Karpas-422 (cell line): ENCODE measurements around the gene DAB1. TPM values are rescaled to one million over a fixed set of nuclear protein-coding genes. Genes with fewer than 3 reads are reported as not detected.

Experiments used
- DNase-seq: peaks from one replicate; pipeline ENCODE4 v3.0.0-alpha.2; 2015
- H2AFZ ChIP-seq: fragments of 200-600 bp; sonication (generic); 2 replicates; pipeline ENCODE4 v1.6.1; 2014; ENCODE audit warnings: antibody characterized with exemption, low read length, mixed read lengths
- H3K27ac ChIP-seq: fragments of 200-600 bp; sonication (generic); 2 replicates; pipeline ENCODE4 v1.5.1; 2014; ENCODE audit warnings: mild to moderate bottlenecking, low read length, moderate library complexity
- H3K27me3 ChIP-seq: fragments of 200-600 bp; sonication (generic); 2 replicates; pipeline ENCODE4 v1.6.1; 2014; ENCODE audit warnings: low read length, mixed read lengths
- H3K36me3 ChIP-seq: fragments of 200-600 bp; sonication (generic); 2 replicates; pipeline ENCODE4 v1.6.1; 2014; ENCODE audit warnings: low read length, mixed read lengths; ENCODE audit not compliant: insufficient read depth
- H3K4me1 ChIP-seq: fragments of 200-600 bp; sonication (generic); 2 replicates; pipeline ENCODE4 v1.6.1; 2014; ENCODE audit warnings: mild to moderate bottlenecking, low read length, mixed read lengths
- H3K4me2 ChIP-seq: fragments of 200-600 bp; sonication (generic); 2 replicates; pipeline ENCODE4 v1.6.1; 2014; ENCODE audit warnings: low read length, low read depth, mild to moderate bottlenecking; ENCODE audit not compliant: poor library complexity, severe bottlenecking
- H3K4me3 ChIP-seq: fragments of 200-600 bp; sonication (generic); 2 replicates; pipeline ENCODE4 v1.5.1; 2014; ENCODE audit warnings: mild to moderate bottlenecking, antibody characterized with exemption, low read length, mixed read lengths
- H3K79me2 ChIP-seq: fragments of 200-600 bp; sonication (generic); 2 replicates; pipeline ENCODE4 v1.6.1; 2014; ENCODE audit warnings: mild to moderate bottlenecking, low read length, mixed read lengths
- H3K9ac ChIP-seq: fragments of 200-600 bp; sonication (generic); 2 replicates; pipeline ENCODE4 v1.6.0; 2014; ENCODE audit warnings: low read length
- H3K9me2 ChIP-seq: fragments of 200-600 bp; sonication (generic), shearing (Covaris generic); replicated peaks from 2 replicates; pipeline ENCODE4 v1.6.0; 2014; ENCODE audit warnings: mild to moderate bottlenecking, low read length, moderate library complexity; ENCODE audit not compliant: insufficient read depth
- H3K9me3 ChIP-seq: fragments of 300-700, 200-600 bp; sonication (generic); 2 replicates; pipeline ENCODE4 v1.6.1; 2014; ENCODE audit warnings: low read length, mixed read lengths
- H4K20me1 ChIP-seq: fragments of 200-600 bp; sonication (generic); 2 replicates; pipeline ENCODE4 v1.6.1; 2014; ENCODE audit warnings: mild to moderate bottlenecking, antibody characterized with exemption, low read length, low read depth; ENCODE audit not compliant: insufficient read depth
- total RNA-seq: library from RNA; depleted of rRNA; stranded (reverse); fragments of >200 nt; shearing (Covaris generic); gene quantifications from 2 replicates; pipeline ENCODE4 v1.2.3, GENCODE V29; 2014; ENCODE audit warnings: low replicate concordance

Gene DAB1
- total RNA-seq, 1 experiment from 2014 or later: 0.78 TPM

DNA sequence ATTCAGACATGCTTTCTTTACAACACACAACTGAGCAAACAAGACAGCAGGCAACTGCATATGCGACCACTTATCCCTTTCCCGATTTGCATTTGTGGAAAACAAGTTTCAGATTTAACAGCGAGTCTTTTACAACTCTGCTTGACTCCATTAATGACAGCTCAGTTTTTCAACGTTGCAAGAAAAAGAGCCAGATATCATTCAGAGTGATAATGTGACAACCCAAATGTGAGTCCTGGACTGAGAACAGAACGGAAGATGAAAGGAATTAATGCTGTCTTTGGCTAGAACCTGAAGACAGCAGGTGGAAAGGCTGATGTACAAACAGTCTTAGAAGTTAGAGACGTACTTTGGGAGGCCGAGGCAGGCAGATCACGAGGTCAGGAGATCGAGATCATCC lies 375.0 kb downstream of the DAB1 start:
- Histone ChIP-seq H3K79me2 (no peaks in the 10 kb centered on the region), H3K36me3 (no peaks in the 10 kb centered on the region), H3K4me1 (no peaks in the 10 kb centered on the region), H3K9me3 (no peaks in the 10 kb centered on the region), H3K9me2 (no peaks in the 10 kb centered on the region), H4K20me1 (no peaks in the 10 kb centered on the region), H3K27me3 (0 out of 2 replicates have a peak, but pooled peaks cover 2% of the 10 kb centered on the region), H2AFZ (no peak overlapping the region), H3K27ac (no peak overlapping the region), H3K4me2 (no peak overlapping the region), H3K9ac (no peak overlapping the region), H3K4me3 (no peak overlapping the region)
- DNase-seq: no peak

DNA sequence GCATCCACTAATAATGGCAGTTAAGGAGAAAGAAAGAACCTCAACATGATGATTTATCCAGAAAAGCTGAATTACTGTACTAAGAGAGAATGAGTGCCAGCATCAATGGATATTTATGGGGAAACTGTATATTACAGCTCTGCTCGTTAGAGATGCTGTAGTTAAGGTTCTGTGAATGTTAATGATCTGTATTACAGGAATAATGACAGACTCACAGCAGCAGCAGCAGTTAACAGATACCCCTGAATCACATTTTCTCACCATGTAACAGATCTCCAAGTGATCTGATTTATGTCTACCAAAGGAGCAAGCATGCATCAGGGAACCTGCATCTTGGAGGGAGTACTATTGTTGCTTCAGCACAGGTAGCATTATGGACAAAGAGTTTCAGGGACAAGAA lies 377.4 kb downstream of the DAB1 start:
- H4K20me1 ChIP-seq: no peaks in the 10 kb centered on the region
- no peak overlapping the region for H2AFZ ChIP-seq
- 0 out of 2 replicates have a peak, but pooled peaks cover 2% of the 10 kb centered on the region for H3K27me3 ChIP-seq
- no peaks in the 10 kb centered on the region for H3K79me2 ChIP-seq
- no peak for DNase-seq
- H3K9me3 ChIP-seq: no peaks in the 10 kb centered on the region
- H3K4me3 ChIP-seq: no peak overlapping the region
- H3K9ac ChIP-seq: no peak overlapping the region
- H3K36me3 ChIP-seq: no peaks in the 10 kb centered on the region
- H3K4me1 ChIP-seq: no peaks in the 10 kb centered on the region
- no peak overlapping the region for H3K4me2 ChIP-seq
- H3K27ac ChIP-seq: no peak overlapping the region
- H3K9me2 ChIP-seq: no peaks in the 10 kb centered on the region

DNA sequence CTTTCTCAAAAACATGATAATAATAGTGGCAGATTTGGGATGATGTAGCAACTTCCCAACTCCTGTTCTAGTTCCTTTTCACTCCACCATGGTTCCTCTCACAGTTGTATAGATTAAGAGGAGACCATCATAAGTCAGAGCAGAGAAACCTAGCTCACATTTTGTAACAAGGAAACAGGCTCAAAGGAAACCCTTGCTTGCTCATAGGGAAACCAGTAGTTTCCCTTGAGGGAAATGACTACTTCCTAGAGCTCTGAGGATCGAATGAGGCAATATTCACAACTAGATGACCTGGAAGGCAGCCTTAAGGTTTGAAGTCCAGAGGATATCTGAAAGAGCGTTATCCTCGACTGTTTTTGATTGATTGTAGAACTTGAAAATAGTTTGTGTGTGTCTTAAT lies 382.0 kb downstream of the DAB1 start:
- no peaks in the 10 kb centered on the region for H3K79me2 ChIP-seq
- H3K27me3 ChIP-seq: 0 out of 2 replicates have a peak, but pooled peaks cover under 1% of the 10 kb centered on the region
- no peak overlapping the region for H3K27ac ChIP-seq
- H3K9me2 ChIP-seq: no peaks in the 10 kb centered on the region
- no peaks in the 10 kb centered on the region for H3K4me1 ChIP-seq
- no peak for DNase-seq
- no peaks in the 10 kb centered on the region for H3K36me3 ChIP-seq
- no peaks in the 10 kb centered on the region for H3K9me3 ChIP-seq
- no peak overlapping the region for H3K4me3 ChIP-seq
- no peaks in the 10 kb centered on the region for H4K20me1 ChIP-seq
- no peak overlapping the region for H3K4me2 ChIP-seq
- no peak overlapping the region for H3K9ac ChIP-seq
- no peak overlapping the region for H2AFZ ChIP-seq

DNA sequence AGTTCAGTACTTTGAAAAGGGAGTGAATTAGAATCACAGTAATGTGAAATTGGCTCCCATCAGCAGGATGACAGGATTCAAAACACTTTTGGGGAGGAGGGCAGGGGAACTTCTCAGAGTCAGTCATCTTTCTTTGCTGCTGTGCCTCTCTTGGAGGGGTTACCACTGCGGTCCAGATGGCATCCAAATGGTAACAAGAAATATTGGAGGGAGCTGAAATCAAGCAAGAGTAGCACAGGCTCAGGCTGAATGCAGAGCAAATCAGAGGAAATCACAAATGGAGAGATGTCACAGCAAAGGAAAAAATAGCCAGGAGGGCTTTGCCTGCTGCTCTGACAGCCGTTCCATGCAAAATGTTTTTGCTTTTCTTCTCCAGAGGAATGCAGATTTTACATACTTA lies 383.0 kb downstream of the DAB1 start:
- Histone ChIP-seq H3K9ac (no peak overlapping the region), H3K4me1 (no peaks in the 10 kb centered on the region), H4K20me1 (no peaks in the 10 kb centered on the region), H3K9me3 (no peaks in the 10 kb centered on the region), H3K9me2 (no peaks in the 10 kb centered on the region), H3K4me2 (no peak overlapping the region), H3K27me3 (no peaks in the 10 kb centered on the region), H3K27ac (no peak overlapping the region), H3K36me3 (no peaks in the 10 kb centered on the region), H3K79me2 (no peaks in the 10 kb centered on the region), H2AFZ (no peak overlapping the region), H3K4me3 (no peak overlapping the region)
- no peak for DNase-seq

DNA sequence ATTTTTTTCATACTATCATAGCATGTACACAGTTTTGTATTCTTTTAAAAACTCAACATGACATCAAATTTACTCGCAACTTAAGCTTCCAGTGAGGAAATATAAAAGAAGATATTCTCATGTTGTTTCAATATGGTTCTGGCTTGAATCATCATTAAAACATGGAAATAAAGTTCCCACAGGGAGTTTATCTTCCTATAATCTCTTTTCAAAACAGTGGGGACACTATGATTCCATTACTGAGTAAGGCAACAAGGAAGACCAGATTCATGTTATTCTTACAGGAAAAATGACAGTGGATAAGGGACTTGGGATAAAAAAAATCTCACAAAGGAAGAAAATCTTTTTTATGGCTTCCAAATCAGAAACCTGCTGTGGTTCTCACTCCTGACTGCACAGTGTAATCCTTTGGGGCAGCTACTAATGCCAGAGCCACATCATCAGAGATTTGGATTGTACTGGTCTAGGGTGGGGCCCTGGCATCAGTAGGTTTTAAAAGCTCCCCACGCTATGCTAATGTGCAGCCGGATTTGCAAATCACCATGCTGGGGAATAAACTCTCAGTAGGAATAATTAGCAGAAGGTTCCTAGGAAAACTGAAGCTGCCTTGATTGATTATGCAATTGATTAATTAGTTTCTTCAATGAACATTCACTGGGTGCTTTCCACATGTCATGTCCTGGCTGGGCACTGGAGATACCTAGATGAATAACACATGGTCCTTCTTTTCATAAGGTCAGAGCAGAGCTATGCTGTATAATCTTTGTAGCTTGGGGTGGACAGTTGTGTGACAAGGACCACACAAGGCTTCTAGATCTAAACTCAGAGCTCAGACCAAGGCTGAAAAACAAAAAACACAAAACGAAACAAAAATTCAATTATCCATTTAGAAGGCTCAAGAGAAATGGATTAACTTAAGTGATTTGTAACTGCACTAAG lies 386.9 kb downstream of the DAB1 start:
- Histone ChIP-seq H3K79me2 (no peaks in the 10 kb centered on the region), H3K9me3 (no peaks in the 10 kb centered on the region), H3K4me3 (no peak overlapping the region), H3K9me2 (no peaks in the 10 kb centered on the region), H3K9ac (no peak overlapping the region), H3K36me3 (no peaks in the 10 kb centered on the region), H3K4me1 (no peaks in the 10 kb centered on the region), H3K4me2 (no peak overlapping the region), H3K27me3 (no peaks in the 10 kb centered on the region), H2AFZ (no peak overlapping the region), H3K27ac (no peak overlapping the region), H4K20me1 (no peaks in the 10 kb centered on the region)
- DNase-seq: no peak

DNA sequence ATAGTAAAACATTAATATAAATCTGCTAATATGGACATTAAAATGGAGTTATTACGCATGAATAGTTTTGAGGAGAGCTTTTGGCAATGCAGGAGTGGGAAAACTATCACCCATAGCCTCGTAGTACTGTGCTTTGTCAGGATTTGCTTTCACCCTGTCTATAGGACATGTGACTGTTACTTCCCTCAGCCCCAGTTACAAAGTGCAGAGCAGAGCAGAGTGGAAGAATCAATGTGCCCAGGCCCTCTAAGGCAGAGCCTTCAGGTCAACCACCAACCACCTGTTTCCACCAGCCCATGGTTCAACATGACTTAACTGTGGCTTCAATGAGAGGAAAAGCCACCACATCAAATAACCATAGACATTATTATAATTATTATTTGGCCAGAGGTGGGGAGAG lies 389.1 kb downstream of the DAB1 start:
- H2AFZ ChIP-seq: no peak overlapping the region
- no peaks in the 10 kb centered on the region for H4K20me1 ChIP-seq
- no peak overlapping the region for H3K4me3 ChIP-seq
- H3K4me2 ChIP-seq: no peak overlapping the region
- H3K9me3 ChIP-seq: no peaks in the 10 kb centered on the region
- no peaks in the 10 kb centered on the region for H3K79me2 ChIP-seq
- no peak overlapping the region for H3K9ac ChIP-seq
- H3K4me1 ChIP-seq: no peaks in the 10 kb centered on the region
- H3K36me3 ChIP-seq: no peaks in the 10 kb centered on the region
- H3K9me2 ChIP-seq: no peaks in the 10 kb centered on the region
- no peak for DNase-seq
- no peak overlapping the region for H3K27ac ChIP-seq
- H3K27me3 ChIP-seq: no peaks in the 10 kb centered on the region

DNA sequence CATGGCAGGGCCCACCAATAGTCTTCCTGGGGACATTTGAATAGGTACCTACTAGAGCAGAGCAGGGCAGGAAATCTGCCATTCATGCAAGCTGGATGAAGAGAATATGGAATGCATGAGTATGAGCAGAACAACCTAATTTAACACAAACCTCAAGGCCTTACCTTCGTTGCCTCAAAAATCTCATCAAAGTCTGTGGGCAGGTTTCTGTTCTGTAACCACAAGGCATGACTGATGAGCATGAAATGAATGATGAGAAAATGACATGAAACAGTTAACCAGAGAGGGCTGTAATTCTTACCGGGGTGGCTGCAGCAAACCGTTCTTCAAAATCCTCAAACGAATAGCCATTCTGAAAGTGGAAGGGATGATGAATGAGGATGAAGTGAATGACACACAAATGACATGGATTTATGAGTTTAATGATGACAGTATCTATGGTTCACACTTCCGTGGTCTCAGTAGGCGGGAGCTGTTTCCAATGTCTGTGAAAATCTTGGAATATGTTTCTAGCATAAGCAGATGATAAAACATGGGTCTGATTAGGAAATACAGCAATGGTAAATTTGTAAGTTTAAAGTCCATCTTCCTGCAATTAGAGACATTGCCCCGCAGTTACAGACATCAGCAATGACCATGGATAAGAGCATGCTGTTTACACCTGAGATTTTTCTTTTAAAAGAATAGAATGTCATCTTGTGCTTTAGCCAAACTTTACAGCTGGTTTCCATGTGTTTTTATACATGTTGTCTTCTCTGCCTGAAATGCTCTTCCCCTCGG lies 390.4 kb downstream of the DAB1 start:
- Histone ChIP-seq H3K27ac (no peak overlapping the region), H3K79me2 (no peaks in the 10 kb centered on the region), H3K36me3 (no peaks in the 10 kb centered on the region), H3K4me1 (no peaks in the 10 kb centered on the region), H3K4me3 (no peak overlapping the region), H2AFZ (no peak overlapping the region), H3K27me3 (no peaks in the 10 kb centered on the region), H3K9me2 (no peaks in the 10 kb centered on the region), H3K9me3 (no peaks in the 10 kb centered on the region), H4K20me1 (no peaks in the 10 kb centered on the region), H3K4me2 (no peak overlapping the region), H3K9ac (no peak overlapping the region)
- no peak for DNase-seq

DNA sequence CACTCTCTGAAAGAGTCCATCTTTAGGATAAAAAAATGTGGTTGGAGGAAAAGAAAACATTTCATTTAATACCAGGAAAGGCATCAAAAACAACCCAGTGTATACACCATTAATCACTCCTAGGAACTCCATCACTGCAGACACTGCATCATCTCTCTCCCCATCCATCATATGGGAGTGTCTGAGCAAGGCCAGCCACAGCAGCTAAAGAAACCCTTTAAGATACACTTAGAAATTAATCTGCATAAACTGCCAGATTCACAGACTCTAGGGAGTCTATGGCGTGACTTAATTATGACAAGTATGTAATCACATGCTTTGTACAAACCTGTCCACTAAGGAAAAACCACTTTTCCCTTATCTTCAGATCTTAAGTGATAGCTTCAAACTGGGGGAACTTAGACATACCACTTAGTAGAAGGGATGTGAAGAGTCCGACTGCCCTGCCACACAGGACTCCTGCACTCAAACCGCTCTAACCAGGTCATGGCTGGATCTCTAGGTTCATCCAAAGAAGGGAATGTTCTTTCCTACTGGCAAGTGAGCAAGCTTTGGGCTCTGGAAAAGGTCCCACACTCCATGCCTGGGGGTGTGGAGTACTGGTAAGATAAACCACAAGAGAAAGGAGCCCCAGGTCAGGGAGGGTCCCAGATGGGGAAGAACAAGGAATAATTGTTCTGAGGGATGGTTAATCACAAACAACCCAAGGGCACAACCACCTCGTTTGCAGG lies 397.1 kb downstream of the DAB1 start:
- Histone ChIP-seq H3K4me2 (no peak overlapping the region), H3K79me2 (no peaks in the 10 kb centered on the region), H3K36me3 (no peaks in the 10 kb centered on the region), H3K27me3 (no peaks in the 10 kb centered on the region), H3K9me2 (no peaks in the 10 kb centered on the region), H2AFZ (no peak overlapping the region), H4K20me1 (no peaks in the 10 kb centered on the region), H3K9me3 (no peaks in the 10 kb centered on the region), H3K4me1 (no peaks in the 10 kb centered on the region), H3K4me3 (no peak overlapping the region), H3K27ac (no peak overlapping the region), H3K9ac (no peak overlapping the region)
- DNase-seq: no peak
